A673 (cell line): Measurements from ENCODE around the gene SCGB1D4.

ENCODE experiments used
- CTCF ChIP-seq: fragments of 300-800, 200-600 bp; sonication (generic); conservative IDR thresholded peaks from 2 replicates; pipeline ENCODE4 v1.5.1; 2017; ENCODE audit warnings: low read depth, mild to moderate bottlenecking, antibody characterized with exemption, low read length, moderate library complexity, mixed read lengths
- EZH2 ChIP-seq: fragments of 200-600 bp; sonication (generic); IDR thresholded peaks from 2 replicates; pipeline ENCODE4 v1.6.1; 2017; ENCODE audit warnings: borderline replicate concordance, low read depth, mild to moderate bottlenecking, mixed read lengths, antibody characterized with exemption, low read length; ENCODE audit not compliant: poor library complexity, severe bottlenecking

DNA sequence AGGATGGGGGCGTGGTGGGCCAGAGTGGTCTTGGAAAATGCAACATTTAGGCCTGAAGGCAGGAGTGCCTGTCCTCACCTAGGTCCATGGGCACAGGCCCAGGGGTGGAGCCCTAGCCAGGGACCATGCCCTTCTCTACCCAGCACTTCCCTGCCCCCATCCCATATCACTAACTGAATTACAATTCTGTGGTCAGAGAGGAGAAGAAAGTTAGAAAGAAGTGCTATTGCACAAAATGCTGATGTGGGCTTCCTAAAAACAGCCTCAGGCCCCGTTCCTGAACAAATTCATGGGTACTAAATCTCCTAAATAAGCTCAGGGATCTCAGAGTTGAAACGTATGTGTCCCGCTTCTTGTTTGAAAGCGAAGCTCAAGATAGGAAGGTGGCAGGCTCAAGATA, 34.9 kb upstream of the SCGB1D4 start:
- TF ChIP-seq CTCF (no peak), EZH2 (no peak)
